GM10266 (cell line): ENCODE data around the gene LELP1.

Source experiments
- DNase-seq: peaks from one replicate; pipeline ENCODE4 v3.0.0; 2012; ENCODE audit errors: extremely low spot score
- TF ChIP-seq, protein P1 (sequence below): IDR thresholded peaks from 2 replicates; pipeline ENCODE4 v1.5.1; 2012; ENCODE audit warnings: mild to moderate bottlenecking, low read depth; ENCODE audit not compliant: control insufficient read depth, insufficient read depth; ENCODE audit errors: missing control alignments

LELP1 gene

DNA sequence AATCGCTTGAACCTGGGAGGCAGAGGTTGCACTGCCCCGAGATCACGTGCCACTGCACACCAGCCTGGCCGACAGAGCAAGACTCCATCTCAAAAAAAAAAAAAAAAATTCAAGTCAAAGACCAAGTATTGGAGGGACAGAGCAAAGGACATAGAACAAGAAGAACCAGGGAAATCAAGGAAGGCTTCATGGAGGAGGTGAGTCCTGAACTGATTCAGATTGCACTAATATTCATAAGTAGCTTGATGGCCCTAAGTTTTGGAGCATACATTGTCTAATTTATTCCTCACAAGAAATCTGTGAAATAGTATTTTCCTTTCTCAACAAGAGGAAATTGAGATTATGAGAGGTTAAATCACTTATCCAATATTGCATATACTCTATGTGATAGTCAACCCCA is 10.3 kb downstream of the LELP1 start:
- TF ChIP-seq, protein P1, sequence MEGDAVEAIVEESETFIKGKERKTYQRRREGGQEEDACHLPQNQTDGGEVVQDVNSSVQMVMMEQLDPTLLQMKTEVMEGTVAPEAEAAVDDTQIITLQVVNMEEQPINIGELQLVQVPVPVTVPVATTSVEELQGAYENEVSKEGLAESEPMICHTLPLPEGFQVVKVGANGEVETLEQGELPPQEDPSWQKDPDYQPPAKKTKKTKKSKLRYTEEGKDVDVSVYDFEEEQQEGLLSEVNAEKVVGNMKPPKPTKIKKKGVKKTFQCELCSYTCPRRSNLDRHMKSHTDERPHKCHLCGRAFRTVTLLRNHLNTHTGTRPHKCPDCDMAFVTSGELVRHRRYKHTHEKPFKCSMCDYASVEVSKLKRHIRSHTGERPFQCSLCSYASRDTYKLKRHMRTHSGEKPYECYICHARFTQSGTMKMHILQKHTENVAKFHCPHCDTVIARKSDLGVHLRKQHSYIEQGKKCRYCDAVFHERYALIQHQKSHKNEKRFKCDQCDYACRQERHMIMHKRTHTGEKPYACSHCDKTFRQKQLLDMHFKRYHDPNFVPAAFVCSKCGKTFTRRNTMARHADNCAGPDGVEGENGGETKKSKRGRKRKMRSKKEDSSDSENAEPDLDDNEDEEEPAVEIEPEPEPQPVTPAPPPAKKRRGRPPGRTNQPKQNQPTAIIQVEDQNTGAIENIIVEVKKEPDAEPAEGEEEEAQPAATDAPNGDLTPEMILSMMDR, result no peak
- DNase-seq, result no peak

DNA sequence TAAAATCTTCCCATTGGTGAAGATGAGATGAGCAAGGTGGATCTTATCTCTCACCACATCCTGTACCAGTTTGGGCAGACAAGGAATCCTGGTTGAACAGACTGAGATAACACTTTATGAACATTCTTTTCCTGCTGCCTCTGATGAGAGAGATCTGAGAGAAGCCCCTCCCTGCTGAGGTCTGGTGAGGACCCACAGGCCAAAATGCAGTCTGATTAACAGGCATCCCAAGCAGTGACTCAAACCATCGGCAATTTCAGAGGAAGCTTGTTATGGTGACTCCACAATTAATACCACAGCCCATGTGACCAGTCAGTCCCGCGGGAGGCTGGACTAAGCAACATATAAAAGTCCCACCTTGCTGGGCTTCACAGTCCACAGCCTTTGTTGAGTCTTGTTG is 14.0 kb downstream of the LELP1 start, which contains the start of gene PRR9:
TSS of gene PRR9 (plus strand) at position 373 of the 400 bp plus-strand sequence. CDS start 561 bp downstream, outside the sequence.
- DNase-seq, result no peak

DNA sequence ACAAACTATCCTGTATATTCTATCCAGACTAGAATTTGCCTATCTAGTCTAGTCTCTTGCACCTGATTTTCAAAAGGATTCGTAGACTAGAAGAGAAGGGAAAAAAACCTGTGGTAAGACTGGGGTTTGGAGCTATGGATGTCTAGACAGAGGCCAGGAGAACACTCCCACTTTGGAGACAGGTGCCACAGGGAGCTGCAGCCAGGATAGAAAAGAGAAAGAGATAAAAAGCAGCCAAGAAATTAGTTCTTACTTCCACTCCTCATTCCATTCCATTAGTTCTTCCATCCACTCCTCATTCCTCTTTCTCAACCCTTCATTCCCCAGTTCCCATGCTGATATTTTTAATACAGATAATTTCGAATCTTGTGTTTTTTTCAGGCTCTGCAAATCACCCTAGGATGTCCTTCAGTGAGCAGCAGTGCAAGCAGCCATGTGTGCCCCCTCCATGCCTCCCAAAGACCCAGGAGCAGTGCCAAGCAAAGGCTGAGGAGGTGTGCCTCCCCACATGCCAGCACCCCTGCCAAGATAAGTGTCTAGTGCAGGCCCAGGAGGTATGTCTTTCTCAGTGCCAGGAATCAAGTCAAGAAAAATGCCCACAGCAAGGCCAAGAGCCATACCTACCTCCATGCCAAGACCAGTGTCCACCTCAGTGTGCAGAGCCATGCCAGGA is 14.7 kb downstream of the LELP1 start:
- no peak for DNase-seq
- TF ChIP-seq, protein P1, result no peak

More for the DNA sequence above, 14.0 kb downstream of the LELP1 start, which contains the start of gene PRR9:
- TF ChIP-seq, protein P1, result no peak

DNA sequence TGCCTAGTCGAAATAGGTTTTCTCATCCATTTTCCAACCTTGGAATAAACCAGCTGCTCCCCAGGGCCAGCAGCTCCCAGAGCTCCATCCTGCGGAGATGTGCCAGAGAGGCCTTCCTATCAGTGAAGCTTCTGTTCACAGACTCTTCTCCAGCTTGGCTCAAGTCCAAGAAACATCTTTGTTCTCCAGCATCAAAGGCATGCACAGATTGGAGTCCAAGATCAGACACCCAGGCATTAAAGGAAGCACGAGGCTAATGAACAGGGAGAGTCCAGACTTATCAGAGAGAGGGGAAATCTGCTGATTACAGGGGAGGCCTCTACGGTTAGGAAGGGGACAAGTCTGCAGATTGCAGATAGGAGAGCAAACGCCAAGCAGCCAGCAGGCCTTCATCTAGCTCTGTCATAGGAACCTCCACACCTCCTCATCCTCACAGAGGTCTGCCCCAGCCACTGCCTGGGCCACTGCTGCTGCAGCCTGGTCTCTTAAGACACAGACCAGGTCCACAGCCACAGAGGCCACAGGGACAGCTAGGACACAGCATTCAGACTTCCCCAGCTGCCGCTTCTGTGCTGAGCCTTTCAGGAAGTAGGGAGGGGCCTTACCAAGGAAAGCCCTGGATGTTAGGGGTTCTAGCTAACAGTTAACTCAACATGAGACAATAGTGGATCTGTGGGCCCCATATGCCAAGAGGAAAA is 17.5 kb downstream of the LELP1 start:
- TF ChIP-seq, protein P1, result no peak
- no peak for DNase-seq

DNA sequence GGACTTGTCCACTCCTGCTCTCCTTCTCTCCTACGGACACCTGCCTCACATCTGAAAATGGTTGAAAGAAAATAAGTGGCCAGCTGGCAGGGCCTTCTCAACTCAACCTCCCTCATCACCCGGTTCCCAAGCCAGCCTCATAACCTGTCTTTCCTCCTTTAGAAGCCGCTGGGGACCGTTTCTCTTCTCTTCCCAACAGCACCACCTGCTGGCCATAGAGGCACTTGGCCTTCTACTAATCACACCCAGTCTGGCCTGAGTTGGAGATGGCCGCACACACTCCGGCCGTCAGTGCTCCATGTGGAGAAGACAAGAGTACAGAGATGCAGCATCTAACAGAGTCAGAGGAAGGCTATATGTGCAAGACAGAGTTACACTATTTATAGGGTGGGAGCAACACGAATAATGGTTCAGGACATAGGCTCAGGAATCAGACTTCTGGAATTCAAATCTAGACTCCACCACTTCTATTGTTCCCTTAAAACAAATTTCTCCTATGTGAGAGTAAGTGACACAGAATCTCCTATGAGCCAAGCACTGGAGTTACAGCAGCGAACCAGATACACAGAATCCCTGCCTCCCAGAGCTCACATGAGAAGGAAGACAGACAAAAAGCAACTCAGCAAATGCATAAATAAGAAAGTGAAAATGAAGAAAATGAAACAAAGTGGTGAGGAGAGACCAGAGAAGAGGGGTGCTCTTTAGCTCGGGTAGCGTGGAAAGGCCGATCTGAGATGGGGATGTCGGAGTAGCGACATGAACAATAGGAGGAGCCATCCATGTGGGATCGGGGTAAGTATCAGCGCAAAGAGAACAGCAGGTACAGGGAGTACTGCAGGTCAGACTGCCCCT is 20.0 kb downstream of the LELP1 start:
- DNase-seq, result peak; percentile 21
- TF ChIP-seq, protein P1, result peak; percentile 69

DNA sequence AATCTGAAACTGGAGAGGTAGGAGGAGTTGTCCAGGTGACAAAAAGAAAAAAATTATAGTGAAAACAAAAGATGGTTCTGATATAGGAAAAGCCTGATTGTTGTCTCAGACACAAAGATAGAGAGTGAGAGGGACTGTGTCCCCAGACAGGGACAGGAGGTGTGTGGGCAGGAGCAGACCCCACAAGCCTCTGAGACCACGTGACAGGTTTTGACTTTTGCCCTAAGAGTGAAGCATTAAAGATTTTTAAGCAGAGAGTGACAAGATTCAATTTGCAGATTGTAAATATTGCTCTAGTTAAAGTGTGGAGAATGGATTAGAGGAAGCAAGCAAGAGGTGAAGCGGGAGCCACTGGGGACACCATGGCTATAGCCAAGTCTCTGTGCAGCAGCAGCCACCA is 24.6 kb downstream of the LELP1 start:
- no peak for DNase-seq
- TF ChIP-seq, protein P1, result no peak
